ENCODE results near the gene MAP2K6. TPM values are rescaled to one million over a fixed set of nuclear protein-coding genes. Genes with fewer than 3 reads are reported as not detected.

MAP2K6 gene
- total RNA-seq, 1 donor from 2014 or later = 10.1 TPM

DNA sequence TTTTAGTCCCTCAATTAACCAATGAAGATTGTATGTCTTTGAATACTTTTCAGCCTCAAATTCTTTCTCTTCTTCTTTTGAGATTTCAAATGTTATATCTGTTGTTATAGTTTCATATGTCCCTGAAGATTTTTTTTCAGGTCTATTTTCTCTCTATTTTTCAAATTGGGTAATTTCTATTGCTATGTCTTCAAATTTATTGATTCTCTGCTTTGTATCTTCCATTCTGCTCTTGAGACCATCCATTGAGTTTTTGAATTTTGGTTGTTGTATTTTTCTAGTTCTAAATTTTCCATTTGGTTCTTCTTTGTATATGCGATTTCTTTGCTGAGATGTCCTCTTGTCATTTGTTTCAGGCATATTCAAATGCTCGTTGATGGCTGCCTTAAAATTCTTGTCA lies 26.7 kb downstream of the MAP2K6 start:
- Mint-ChIP-seq H3K27me3 (ENCODE audit: low read depth, unreplicated experiment) (no peaks in the 10 kb centered on the region), H3K9me3 (ENCODE audit: unreplicated experiment) (peaks cover 6% of the 10 kb centered on the region), H3K4me1 (ENCODE audit: low read depth, unreplicated experiment) (no peaks in the 10 kb centered on the region), H3K4me3 (ENCODE audit: unreplicated experiment) (no peak overlapping the region), H3K36me3 (ENCODE audit: low read depth, unreplicated experiment) (peaks cover 3% of the 10 kb centered on the region), H3K27ac (ENCODE audit: unreplicated experiment) (no peak overlapping the region)
- H3K4me3 ChIP-seq (ENCODE audit: insufficient read depth, low read depth, low read length) = no peak overlapping the region
- H3K27me3 ChIP-seq (ENCODE audit: insufficient read depth, low read length) = no peaks in the 10 kb centered on the region
- DNase-seq (ENCODE audit: low read depth) (no peak), FAIRE-seq (no peak)
- TF ChIP-seq EZH2 (IDR thresholded peaks at IDR 0.05; ENCODE audit: insufficient read depth, low read length) (no peak), CTCF (IDR thresholded peaks at IDR 0.05; ENCODE audit: insufficient read depth, low read depth, low read length) (no peak)
- no peaks in the 10 kb centered on the region for H3K9me3 ChIP-seq (ENCODE audit: insufficient read depth, low read depth, low read length)
- no peaks in the 10 kb centered on the region for H3K79me2 ChIP-seq (ENCODE audit: insufficient read depth, low read length)
- H3K4me1 ChIP-seq (ENCODE audit: insufficient read depth, low read length) = no peaks in the 10 kb centered on the region
- no peak overlapping the region for H3K27ac ChIP-seq (ENCODE audit: low read depth, low read length)
- no peaks in the 10 kb centered on the region for H4K20me1 ChIP-seq (ENCODE audit: insufficient read depth, low read length)
- H3K36me3 ChIP-seq (ENCODE audit: insufficient read depth, low read length) = no peaks in the 10 kb centered on the region
- H2AFZ ChIP-seq (ENCODE audit: low read depth, low read length) = no peak overlapping the region
- H3K9ac ChIP-seq (ENCODE audit: low read length) = no peak overlapping the region
- H3K4me2 ChIP-seq (ENCODE audit: low read length) = no peak overlapping the region

DNA sequence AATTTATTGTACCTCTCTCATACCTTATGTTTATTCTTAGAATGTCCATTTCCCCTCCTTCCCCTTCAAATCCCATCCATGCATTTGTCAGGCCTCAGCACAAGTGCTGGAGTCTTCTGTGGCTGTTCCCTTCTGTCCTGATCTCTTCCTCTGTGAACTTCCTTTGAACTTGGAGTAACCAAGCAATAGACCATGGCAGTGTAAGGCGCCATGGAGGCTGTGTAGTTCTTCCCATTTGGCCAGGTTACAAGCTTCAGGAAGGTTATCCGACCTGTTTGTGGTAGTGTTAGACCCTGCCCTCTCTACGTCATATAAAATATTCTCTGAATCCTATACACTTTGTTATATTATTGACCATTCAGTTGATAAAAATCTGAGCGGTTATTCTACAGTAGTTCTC lies 28.6 kb downstream of the MAP2K6 start:
- H3K9me3 ChIP-seq (ENCODE audit: insufficient read depth, low read depth, low read length) = no peaks in the 10 kb centered on the region
- no peak overlapping the region for H3K4me3 ChIP-seq (ENCODE audit: insufficient read depth, low read depth, low read length)
- TF ChIP-seq CTCF (IDR thresholded peaks at IDR 0.05; ENCODE audit: insufficient read depth, low read depth, low read length) (no peak), EZH2 (IDR thresholded peaks at IDR 0.05; ENCODE audit: insufficient read depth, low read length) (no peak)
- Mint-ChIP-seq H3K27ac (ENCODE audit: unreplicated experiment) (no peak overlapping the region), H3K4me1 (ENCODE audit: low read depth, unreplicated experiment) (peaks cover 7% of the 10 kb centered on the region), H3K4me3 (ENCODE audit: unreplicated experiment) (no peak overlapping the region), H3K27me3 (ENCODE audit: low read depth, unreplicated experiment) (no peaks in the 10 kb centered on the region), H3K9me3 (ENCODE audit: unreplicated experiment) (peaks cover 6% of the 10 kb centered on the region), H3K36me3 (ENCODE audit: low read depth, unreplicated experiment) (peaks cover 3% of the 10 kb centered on the region)
- H3K4me1 ChIP-seq (ENCODE audit: insufficient read depth, low read length) = peaks cover under 1% of the 10 kb centered on the region
- no peaks in the 10 kb centered on the region for H3K27me3 ChIP-seq (ENCODE audit: insufficient read depth, low read length)
- FAIRE-seq (no peak), DNase-seq (ENCODE audit: low read depth) (no peak)
- H3K9ac ChIP-seq (ENCODE audit: low read length) = no peak overlapping the region
- H3K4me2 ChIP-seq (ENCODE audit: low read length) = no peak overlapping the region
- no peaks in the 10 kb centered on the region for H3K36me3 ChIP-seq (ENCODE audit: insufficient read depth, low read length)
- H4K20me1 ChIP-seq (ENCODE audit: insufficient read depth, low read length) = no peaks in the 10 kb centered on the region
- H3K79me2 ChIP-seq (ENCODE audit: insufficient read depth, low read length) = no peaks in the 10 kb centered on the region
- H2AFZ ChIP-seq (ENCODE audit: low read depth, low read length) = no peak overlapping the region
- no peak overlapping the region for H3K27ac ChIP-seq (ENCODE audit: low read depth, low read length)

DNA sequence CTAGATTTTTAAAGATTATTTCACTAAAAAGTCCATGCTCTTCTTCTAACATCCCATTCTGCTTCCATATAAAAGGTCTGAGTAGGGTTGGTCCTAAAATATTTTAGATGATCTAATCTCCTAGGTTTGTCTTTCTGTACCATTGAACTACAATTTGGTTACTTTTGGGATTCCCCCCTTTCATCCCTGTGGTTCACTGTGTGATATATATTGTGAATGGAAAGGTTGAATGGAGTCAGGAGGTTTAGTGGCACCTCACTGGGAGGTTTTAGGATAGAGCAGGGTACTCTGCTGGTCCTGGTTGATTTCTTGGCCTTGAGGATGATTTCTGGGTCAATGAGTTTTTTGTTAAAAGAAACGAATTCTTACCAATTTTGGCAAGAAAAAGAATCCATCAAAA lies 29.5 kb downstream of the MAP2K6 start:
- Histone ChIP-seq H4K20me1 (ENCODE audit: insufficient read depth, low read length) (no peaks in the 10 kb centered on the region), H3K79me2 (ENCODE audit: insufficient read depth, low read length) (no peaks in the 10 kb centered on the region), H2AFZ (ENCODE audit: low read depth, low read length) (no peak overlapping the region), H3K27ac (ENCODE audit: low read depth, low read length) (no peak overlapping the region), H3K9ac (ENCODE audit: low read length) (no peak overlapping the region), H3K4me1 (ENCODE audit: insufficient read depth, low read length) (peaks cover 7% of the 10 kb centered on the region), H3K36me3 (ENCODE audit: insufficient read depth, low read length) (no peaks in the 10 kb centered on the region), H3K27me3 (ENCODE audit: insufficient read depth, low read length) (no peaks in the 10 kb centered on the region), H3K4me2 (ENCODE audit: low read length) (no peak overlapping the region), H3K9me3 (ENCODE audit: insufficient read depth, low read depth, low read length) (no peaks in the 10 kb centered on the region), H3K4me3 (ENCODE audit: insufficient read depth, low read depth, low read length) (no peak overlapping the region)
- peaks cover 3% of the 10 kb centered on the region for H3K36me3 Mint-ChIP-seq (ENCODE audit: low read depth, unreplicated experiment)
- DNase-seq (ENCODE audit: low read depth) = no peak
- H3K4me1 Mint-ChIP-seq (ENCODE audit: low read depth, unreplicated experiment) = peaks cover 13% of the 10 kb centered on the region
- H3K9me3 Mint-ChIP-seq (ENCODE audit: unreplicated experiment) = peaks cover 6% of the 10 kb centered on the region
- H3K27ac Mint-ChIP-seq (ENCODE audit: unreplicated experiment) = no peak overlapping the region
- H3K4me3 Mint-ChIP-seq (ENCODE audit: unreplicated experiment) = no peak overlapping the region
- no peak for FAIRE-seq
- no peaks in the 10 kb centered on the region for H3K27me3 Mint-ChIP-seq (ENCODE audit: low read depth, unreplicated experiment)
- TF ChIP-seq CTCF (IDR thresholded peaks at IDR 0.05; ENCODE audit: insufficient read depth, low read depth, low read length) = no peak
- TF ChIP-seq EZH2 (IDR thresholded peaks at IDR 0.05; ENCODE audit: insufficient read depth, low read length) = no peak

All from astrocyte (in vitro differentiated cells and primary cell).